ENCODE data around the gene HNF1A.
"Not testable (repeated sequence)": the region's sequence is repeated elsewhere in the genome, so short reads cannot be mapped to it uniquely, and the experiment has no call there.

HNF1A gene

DNA sequence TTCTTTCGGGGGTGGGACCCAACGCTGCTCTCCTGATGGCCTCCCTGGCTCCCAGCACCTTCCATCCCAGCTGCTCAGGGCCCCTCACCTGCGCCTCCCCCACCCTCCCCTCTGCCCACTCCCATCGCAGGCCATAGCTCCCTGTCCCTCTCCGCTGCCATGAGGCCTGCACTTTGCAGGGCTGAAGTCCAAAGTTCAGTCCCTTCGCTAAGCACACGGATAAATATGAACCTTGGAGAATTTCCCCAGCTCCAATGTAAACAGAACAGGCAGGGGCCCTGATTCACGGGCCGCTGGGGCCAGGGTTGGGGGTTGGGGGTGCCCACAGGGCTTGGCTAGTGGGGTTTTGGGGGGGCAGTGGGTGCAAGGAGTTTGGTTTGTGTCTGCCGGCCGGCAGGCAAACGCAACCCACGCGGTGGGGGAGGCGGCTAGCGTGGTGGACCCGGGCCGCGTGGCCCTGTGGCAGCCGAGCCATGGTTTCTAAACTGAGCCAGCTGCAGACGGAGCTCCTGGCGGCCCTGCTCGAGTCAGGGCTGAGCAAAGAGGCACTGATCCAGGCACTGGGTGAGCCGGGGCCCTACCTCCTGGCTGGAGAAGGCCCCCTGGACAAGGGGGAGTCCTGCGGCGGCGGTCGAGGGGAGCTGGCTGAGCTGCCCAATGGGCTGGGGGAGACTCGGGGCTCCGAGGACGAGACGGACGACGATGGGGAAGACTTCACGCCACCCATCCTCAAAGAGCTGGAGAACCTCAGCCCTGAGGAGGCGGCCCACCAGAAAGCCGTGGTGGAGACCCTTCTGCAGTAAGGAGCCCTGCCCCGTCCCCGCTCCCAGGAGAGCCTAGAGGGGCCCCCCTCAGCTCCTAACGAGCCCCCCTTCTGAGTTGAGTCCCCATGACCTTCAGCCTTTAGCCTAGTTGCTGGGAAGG lies at the start of gene HNF1A:
TSS of gene HNF1A (plus strand) at position 248 of the 924 bp plus-strand sequence. CDS start at position 474, 226 bp downstream.
- in situ Hi-C loops (cut with MboI; ENCODE audit: low sequenced_read_pairs) = no loop called here

DNA sequence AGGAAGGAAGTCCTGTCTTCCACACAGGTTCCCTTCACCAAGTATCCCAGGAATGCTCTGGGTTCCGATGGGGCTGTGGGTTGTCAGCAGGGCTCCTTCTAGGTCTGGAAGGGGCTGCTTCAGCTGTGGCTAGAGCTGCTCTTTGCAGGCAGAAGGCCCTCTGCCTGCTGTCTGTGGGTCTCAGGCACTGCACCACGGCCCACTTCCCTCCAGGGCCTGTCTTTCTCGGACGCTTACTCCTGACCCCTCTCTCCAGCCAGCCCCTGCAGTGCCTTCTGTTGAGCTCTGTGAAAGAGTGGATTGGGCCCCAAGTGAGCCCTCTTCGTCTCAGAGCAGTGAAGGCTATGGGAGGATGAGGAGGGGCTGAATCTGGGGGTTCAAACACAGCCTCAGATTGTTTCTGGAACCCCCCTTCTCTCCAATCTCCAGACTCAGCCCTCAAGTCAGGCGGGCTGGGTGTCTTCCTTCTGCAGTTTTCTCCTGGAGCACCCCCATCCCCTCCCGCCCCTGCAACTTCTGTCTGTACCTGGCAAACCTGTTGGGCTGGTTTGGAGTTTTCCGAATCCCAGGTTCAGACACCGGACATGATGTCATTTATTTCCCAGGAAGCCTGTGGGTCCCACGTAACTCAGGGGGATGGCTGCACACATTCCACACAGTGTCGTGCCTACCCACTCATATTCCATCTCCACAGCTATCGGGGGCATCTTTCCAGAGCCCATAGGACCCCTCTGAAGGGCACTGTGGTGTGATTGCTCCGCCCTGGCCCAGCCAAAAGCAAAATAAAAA lies 49.3 kb upstream of the HNF1A start:
- in situ Hi-C loops (cut with MboI; ENCODE audit: low sequenced_read_pairs) = no loop called here

- in situ Hi-C loops (cut with MboI; ENCODE audit: low sequenced_read_pairs) = no loop called here
Measured at GRCh38 chr12:120930032-120930431, 48.3 kb upstream of the HNF1A start.

DNA sequence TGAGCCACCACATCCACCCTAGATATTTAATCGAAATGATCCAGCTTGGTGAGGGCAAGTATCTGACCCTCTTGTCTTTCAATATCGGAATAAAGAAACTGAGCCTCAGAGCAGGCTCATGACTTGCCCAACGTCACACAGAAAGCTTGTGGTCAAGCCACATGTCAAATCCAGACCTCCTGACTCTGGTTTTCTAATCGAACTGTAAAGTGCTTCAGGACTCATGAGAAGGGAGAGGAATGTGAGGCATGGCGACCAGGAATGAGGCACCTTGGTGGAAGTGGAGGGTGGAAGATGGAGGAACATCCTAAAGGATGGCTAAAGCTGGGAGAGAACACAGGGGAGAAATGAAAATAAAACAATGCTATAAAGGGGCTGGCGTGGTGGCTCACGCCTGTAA lies 46.3 kb upstream of the HNF1A start:
- in situ Hi-C loops (cut with MboI; ENCODE audit: low sequenced_read_pairs) = no loop called here

DNA sequence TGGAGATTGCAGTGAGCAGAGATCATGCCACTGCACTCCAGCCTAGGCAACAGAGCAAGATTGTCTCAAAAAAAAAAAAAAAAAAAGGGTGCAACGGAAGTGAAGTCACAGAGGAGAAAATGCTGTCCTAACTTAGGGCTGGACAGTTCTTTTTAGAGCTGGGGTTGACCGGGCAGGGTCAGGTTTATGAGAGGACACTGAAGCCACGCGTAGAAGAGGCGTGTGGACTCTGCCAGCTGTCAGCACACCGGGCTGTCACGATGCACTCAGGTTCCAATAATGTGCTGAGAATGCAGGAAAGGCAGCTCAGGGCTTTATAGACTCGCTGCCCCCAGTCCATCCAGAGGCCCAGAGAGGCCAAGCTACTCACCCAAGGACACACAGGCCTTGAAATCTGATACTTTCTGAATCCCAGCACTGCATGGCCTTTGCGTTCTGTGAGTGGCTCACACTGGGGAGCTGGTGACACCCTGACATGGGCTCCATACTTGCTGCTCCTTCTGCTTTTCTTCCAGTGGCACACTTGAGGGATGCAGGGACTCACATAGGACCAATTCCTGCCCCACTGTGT lies 45.3 kb upstream of the HNF1A start:
- in situ Hi-C loops (cut with MboI; ENCODE audit: low sequenced_read_pairs) = no loop called here

DNA sequence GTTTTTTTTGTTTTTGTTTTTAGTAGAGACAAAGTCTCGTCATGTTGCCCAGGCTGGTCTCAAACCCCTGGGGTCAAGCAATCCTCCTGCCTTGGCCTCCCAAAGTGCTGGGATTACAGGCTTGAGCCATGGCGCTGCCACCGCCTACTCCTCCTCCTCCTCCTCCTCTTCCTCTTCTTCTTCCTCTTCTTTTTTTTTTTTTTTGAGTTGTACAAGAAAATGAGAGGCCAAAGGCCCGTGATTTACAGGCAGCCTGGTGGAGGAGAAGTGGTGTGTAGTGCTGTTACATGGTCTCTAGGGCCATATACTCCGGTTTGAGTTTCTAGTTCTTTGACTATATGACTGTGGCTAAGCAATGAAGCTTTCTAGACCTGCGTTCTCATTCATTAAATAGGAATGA lies 44.6 kb upstream of the HNF1A start:
- in situ Hi-C loops (cut with MboI; ENCODE audit: low sequenced_read_pairs) = no loop called here

DNA sequence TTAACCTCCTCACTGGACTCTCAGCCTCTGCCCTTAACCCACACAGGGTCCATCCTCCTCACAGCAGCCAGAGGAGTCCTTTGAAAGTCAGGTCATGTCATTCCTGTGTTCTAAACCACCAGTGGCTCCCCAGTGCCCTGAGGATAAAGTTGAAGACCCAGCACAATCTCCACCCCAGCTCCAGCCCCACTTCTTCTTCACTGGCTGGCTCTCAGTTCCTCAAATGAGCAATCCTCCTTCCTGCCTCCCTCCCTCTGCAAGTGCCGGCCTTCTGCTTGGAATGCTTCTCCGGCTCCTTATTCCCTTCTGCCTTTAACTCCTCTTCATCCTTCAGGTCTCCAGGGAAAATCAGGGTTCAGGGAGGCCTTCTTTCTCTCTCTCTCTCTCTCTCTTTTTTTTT lies 42.1 kb upstream of the HNF1A start:
- in situ Hi-C loops (cut with MboI; ENCODE audit: low sequenced_read_pairs) = no loop called here

GRCh38 chr12:120938496-120938895 lies 39.8 kb upstream of the HNF1A start:
- in situ Hi-C loops (cut with MboI; ENCODE audit: low sequenced_read_pairs) = no loop called here

- in situ Hi-C loops (cut with MboI; ENCODE audit: low sequenced_read_pairs) = no loop called here
Measured at GRCh38 chr12:120939523-120939922, 38.8 kb upstream of the HNF1A start.

GRCh38 chr12:120940006-120940405 lies 38.3 kb upstream of the HNF1A start:
- in situ Hi-C loops (cut with MboI; ENCODE audit: low sequenced_read_pairs) = no loop called here

- in situ Hi-C loops (cut with MboI; ENCODE audit: low sequenced_read_pairs) = no loop called here
Measured at GRCh38 chr12:120940799-120941198, 37.5 kb upstream of the HNF1A start.

GRCh38 chr12:120941412-120941811 lies 36.9 kb upstream of the HNF1A start:
- in situ Hi-C loops (cut with MboI; ENCODE audit: low sequenced_read_pairs) = no loop called here

DNA sequence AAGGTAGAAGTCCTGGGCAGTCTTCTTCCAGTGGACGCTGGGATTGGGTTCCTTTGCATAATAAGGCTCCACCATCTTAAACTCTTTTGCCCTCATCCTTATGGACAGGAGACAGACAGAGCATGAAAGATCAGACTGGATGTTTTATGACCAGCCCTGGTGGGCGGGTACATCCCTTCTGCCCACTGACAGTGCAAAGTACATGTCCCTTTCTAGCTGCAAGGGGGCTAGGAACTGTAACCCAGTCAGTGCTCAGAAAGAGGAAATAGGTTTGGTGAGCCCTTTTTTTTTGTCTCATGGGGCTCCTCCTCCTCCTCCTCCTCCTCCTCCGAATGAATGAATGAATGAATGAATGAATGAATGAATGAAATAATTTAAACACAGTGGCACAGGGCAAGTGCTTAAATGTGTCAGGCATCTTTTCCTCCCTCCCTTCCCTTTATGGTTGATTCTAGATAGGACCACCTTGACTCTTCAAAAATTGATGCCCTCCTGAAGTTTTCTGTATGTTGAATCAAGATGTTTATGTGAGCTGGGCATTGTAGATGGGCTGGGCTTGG lies 36.4 kb upstream of the HNF1A start:
- in situ Hi-C loops (cut with MboI; ENCODE audit: low sequenced_read_pairs) = no loop called here

DNA sequence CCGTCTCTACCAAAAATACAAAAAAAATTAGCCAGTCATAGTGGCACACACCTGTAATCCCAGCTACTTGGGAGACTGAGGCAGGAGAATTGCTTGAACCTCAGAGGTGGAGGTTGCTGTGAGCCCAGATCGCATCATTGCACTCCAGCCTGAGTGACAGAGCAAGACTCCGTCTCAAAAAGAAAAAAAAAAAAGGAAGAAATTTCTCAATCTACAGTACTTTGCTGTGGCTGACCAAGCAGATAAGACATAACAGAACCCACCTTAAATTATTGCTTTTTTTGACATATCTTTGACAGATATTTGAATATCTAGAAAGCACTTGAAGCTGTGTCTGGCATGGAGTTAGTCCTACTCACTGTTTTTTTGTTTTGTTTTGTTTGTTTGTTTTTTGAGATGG lies 34.9 kb upstream of the HNF1A start:
- in situ Hi-C loops (cut with MboI; ENCODE audit: low sequenced_read_pairs) = no loop called here

- in situ Hi-C loops (cut with MboI; ENCODE audit: low sequenced_read_pairs) = no loop called here
Measured at GRCh38 chr12:120944645-120945217, 33.6 kb upstream of the HNF1A start.

- in situ Hi-C loops (cut with MboI; ENCODE audit: low sequenced_read_pairs) = not testable (repeated sequence)
Measured at GRCh38 chr12:120945516-120945915, 32.8 kb upstream of the HNF1A start.

DNA sequence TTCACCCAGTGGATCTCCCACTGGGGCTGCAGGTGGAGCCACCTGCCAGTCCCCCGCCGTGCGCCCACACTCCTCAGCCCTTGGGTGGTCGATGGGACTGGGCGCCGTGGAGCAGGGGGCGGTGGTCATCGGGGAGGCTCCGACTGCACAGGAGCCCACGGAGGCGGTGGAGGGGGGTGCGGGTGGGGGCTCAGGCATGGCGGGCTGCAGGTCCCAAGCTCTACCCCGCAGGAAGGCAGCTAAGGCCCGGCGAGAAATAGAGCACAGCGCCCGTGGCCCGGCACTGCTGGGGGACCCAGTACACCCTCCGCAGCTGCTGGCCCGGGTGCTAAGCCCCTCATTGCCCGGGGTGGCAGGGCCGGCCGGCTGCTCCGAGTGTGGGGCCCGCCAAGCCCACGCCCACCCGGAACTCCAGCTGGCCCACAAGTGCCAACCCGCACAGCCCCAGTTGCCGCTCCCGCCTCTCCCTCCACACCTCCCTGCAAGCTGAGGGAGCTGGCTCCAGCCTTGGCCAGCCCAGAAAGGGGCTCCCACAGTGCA lies 28.0 kb upstream of the HNF1A start:
- in situ Hi-C loops (cut with MboI; ENCODE audit: low sequenced_read_pairs) = not testable (repeated sequence)

- in situ Hi-C loops (cut with MboI; ENCODE audit: low sequenced_read_pairs) = no loop called here
Measured at GRCh38 chr12:120950807-120951206, 27.5 kb upstream of the HNF1A start.

- in situ Hi-C loops (cut with MboI; ENCODE audit: low sequenced_read_pairs) = no loop called here
Measured at GRCh38 chr12:120955232-120955631, 23.1 kb upstream of the HNF1A start.

GRCh38 chr12:120956579-120957300 lies 21.6 kb upstream of the HNF1A start:
- in situ Hi-C loops (cut with MboI; ENCODE audit: low sequenced_read_pairs) = no loop called here

Measured in hTERT RPE-1 (cell line).